ENCODE data around the gene MKNK1.

The MKNK1 gene

GRCh38 chr1:46557403-46557802 is 46.7 kb downstream of the MKNK1 start:
- DNase-seq, result peak in 1 of 2 experiments; percentile 2

GRCh38 chr1:46556822-46557221 is 47.2 kb downstream of the MKNK1 start:
- DNase-seq, result peak; percentile 33 to 35

DNA sequence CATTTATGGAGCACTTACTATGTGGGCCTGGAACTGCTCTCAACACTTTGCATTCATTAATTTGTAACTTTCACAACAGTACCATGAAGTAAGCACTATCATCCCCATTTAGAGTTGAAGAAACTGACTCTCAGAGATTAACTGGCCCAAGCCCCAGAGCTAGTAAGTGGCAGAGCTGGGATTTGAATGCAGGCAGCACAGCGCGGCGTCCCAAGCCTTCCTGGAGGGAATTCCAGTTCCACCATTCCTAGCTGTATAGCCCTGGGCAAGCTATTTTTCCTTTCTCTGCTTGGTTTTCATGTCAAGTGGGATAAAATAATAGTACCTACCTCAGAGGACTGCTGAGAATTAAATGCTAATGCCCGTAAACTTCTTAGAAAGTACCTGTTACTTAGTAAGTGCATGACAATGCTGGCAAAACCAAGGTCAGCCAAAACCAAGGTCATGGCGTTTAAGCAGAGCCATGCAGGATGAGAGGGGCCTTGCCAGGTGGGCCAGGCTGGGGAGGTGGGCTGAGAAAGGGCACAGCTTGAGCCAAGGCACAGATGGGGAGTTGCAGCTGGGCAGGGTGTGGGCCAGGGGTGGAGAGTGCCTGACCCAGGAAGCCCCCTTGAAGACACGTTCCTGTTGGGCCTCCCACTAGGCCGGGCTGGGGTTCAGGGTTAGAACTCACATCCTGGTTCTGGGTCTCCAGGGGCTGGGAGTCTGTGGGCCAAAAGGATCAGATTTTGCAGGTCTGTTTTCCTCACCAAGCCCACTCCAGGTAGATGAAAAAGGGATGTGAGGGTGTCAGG is 48.0 kb downstream of the MKNK1 start:
- no peak for DNase-seq

- no peak for DNase-seq
Measured at GRCh38 chr1:46554597-46555381, 49.3 kb downstream of the MKNK1 start.

DNA sequence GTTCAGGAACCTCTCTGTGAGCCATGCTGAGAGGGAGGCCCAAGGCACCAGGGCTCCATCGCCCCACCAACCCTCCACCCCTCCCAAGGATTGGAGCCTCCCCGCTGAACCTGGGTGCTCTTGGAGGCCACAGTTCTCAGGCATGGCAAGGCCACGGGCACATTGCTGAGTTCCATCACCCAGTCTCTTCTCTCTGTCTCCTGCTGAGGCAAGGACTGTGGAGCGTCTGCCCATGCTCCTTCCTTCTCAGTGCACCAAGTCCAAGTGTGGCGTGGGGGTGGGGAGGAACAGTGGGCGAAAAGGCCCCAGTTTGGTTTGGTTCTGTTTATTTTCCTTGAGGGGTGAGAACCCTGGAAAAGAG is 49.9 kb downstream of the MKNK1 start:
- no peak for DNase-seq

GRCh38 chr1:46553506-46553905 is 50.6 kb downstream of the MKNK1 start:
- DNase-seq, result no peak

DNA sequence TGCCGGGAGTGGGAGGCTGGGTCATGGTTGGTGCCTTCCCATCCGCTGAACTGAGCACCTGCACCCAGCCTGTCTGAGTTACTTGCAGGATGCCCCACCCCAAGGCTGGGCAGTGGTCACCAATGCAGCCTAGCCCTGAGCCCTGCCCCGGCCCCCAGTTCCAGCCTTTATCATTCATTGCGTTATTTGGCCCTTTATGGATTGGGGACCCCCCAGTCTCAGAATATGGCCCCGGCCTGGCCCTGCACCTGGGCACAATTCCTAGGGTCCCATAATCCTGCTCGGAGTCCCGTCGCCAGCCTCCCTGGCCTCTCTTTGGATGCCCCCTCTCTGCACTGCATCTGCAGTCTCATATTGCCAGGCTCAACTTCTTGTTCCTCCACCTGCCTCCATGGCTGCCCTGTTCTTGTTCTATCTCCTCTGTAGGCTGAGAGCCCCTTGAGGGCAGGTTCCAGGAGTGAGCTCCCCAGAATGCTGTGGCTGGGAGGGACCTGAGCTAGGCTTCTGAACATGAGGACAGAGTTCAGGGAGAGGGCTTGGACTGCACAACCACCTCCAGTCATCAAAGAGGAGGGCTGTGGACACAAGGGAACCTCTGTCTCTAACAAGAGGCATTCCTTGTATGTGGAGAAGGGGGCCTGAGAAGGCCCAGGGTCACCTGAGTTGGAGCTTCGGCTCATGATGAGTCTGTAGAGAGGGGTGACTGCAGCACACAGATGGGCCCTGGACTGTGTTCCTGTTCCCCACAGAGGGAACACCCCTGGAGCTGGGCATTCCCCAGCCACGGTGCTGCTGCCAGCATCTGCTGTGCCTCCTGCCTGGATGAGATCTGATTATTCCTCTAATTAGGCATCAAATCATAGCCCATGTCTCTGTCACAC is 51.5 kb downstream of the MKNK1 start:
- no peak for DNase-seq

GRCh38 chr1:46551597-46552095 is 52.4 kb downstream of the MKNK1 start, which contains the start of gene KNCN:
Gene KNCN, minus strand, starts transcription at chr1:46551647. Its CDS starts 432 bp downstream, at chr1:46551215.
- no peak for DNase-seq

DNA sequence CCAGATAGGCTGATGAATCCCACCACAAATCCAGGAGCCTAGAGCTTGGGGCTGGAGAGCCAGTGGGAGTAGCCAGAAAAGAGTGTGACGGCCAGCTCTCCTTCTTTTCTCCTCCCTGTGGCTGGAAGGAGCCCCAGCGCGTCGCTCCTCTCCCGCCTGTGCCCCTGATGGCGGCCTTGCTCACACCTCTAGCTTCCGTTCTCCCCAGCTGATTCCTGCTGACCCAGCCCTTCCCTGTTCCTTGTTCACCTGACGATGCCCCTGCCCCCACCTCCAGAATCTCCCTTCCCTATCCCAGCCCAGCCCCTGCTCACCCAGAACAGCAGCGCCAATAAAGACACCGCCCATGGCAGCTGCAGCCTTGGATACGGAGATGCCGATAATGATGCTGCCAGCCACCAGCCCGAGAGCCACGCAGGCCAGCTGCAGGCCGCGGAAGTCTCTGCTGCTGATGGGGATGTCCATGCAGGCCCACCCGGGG is 53.3 kb downstream of the MKNK1 start:
- DNase-seq, result no peak

- no peak for DNase-seq
Measured at GRCh38 chr1:46549697-46550681, 54.1 kb downstream of the MKNK1 start.

GRCh38 chr1:46547481-46548383 is 56.3 kb downstream of the MKNK1 start:
- DNase-seq, result peak; percentile 43 to 54

DNA sequence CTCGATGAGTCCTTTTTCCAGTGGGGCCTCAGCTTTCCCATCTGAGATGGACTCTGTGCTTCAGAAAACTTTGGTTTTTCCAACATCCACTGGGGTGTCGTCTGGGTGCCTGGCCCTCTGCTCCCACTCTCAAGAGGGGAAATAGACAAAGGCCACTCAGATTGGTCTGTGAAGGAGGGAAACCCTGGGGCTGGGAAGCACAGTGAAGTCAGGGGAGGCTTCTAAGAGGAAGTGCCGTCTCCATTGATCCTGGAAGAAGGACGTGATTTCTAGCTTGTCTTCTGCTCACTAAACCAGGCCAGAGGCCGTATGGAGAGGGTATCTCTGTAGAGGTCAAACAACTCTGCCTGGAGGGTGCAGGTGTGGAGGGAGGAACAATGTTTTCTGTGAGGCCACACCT is 57.9 kb downstream of the MKNK1 start:
- no peak for DNase-seq

DNA sequence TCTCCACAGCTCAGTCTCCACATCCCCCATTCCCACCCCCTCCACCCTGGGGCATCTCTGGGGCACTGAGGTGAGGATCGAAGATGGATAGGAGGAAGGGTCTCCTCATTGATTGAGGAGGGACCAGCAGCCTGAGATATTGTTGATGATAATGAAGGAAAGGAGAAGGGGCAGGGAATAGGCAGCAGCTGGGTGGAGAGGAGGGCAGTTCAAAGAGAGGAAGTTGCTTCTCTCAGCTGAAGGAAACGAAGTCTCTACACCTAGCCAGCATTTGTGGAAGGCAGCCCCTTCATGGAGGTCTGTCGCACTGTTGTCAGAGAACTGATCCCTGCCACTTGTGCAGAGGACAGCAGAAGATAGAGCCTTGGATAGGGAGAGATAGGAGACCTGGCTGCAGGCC is 58.3 kb downstream of the MKNK1 start:
- DNase-seq, result no peak

DNA sequence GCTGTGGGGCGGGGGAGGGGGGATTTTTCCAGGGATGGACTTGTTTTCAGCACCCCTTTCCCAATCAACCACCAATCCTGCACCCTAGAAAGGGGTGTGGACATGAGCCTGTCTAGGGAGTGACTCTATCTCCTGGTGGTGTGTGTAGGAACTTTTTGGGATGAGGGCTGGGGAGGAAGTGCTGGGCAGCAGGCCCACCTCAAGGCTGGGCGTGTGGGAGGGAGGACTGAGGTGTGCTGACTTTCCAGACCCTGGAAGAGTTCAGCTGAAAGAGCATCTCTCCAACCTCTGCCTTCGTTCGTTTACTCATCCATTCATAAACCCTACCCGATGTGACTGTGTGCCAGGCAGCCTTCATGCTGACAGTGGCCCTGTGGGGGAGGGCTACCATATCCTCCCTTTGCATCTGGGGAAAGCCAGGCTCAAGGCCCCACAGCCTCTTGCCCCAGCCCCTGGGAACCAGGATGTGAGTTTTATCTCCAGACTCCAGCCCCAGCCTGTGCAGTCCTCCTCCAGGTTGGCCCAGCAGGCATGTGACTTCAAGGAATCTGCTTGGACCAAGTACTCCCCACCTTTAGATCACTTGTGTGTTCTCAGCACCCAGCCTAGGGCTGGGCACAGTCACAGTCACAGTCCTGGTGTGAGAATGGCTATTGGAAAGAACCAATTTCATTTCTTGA is 59.4 kb downstream of the MKNK1 start:
- no peak for DNase-seq

DNA sequence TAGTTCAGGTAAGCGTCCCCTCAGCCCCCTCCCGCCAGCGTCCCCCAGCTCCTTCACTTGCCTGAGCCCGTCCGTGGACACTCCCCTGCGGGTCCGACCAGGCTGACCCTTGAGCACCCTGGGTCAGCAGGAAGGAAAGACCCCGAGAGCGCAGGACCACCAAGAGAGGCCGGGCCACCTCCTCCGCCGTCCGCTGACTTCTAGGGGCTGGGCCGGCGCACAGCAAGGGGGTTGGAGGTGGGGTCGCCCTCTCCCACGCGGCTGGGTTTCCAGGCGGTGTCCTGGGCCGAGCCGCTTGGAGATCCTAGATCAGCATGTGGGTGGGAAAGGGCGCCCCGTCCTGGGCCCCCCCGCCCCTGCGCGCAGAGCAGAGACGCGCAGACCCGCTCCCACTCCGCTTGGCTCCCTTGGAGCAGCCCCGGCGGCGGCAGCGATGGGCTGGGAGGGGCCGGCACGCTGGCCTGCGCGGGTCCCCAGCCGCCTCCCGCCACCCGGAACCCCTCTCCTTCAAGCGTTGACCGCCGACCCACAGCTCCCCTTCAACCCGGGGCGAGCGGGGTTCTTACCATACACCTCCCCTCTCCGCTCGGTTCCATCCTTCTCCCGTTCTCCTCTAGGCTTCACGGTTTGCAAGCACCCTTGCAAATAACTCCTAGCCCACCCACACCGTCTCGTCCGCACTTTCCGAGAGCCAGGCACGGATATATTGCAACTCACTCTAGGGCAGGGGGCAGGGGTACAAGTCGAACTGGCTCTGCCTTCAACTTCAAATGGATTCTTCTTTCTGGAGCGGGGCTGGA is 60.1 kb downstream of the MKNK1 start:
- no peak for DNase-seq

DNA sequence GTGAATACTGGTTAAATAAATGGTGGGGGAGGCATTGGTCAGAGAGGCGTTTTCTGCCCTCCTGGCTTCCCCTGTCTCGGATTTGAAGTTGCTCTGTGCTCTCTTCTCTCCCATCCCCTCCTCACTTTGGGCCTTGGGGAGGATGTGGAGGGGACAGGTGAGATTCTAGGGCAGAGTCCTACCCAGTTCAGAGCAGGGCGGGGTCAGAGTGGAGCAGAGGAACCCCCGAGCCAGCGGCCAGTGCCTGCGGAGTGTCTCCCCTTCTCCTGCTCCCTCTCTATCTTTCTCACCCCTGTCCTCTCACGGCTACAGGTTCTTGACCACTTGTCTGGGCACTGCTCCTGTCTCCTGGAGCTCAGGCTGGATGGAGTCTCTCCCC is 60.7 kb downstream of the MKNK1 start:
- no peak for DNase-seq

DNA sequence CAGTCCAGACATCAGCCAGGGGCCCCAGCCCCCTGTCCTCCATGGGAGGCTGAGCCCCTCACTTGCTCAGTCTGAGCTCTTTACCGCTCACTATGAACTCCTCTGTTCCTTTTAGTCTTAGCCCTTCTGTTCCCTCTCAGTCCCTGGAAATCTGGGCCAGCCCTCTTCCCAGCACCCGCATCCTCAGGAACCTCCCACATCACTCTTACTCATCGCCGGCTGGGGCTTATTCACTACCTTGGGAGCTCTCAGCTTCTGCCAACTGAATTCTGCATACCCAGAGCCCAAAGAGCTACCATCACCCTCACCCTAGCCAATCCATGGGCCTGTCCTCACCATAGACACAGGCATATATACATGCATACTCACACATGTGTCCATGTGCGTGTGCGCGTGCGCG is 64.1 kb downstream of the MKNK1 start:
- DNase-seq, result no peak

GRCh38 chr1:46538147-46538546 is 65.9 kb downstream of the MKNK1 start:
- no peak for DNase-seq

DNA sequence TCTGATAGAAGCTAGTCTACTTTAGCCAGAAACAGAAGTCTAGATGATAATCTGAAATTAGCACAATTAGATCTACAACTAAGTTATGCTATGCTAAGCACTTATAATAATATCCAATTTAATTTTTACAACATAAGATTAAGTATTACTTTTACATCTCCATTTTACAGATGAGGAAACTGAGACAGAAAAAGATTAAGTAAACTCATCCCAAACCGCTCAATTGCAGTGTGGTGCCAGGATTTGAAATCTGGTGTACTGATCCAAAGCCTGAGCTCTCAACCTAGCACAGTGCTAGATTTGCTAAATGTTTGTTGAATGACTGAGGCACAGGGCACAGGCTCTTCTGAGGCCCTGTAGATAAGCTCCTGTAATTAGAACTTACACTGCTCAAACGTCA is 66.4 kb downstream of the MKNK1 start:
- no peak for DNase-seq

All from AML-193 (cell line).